Kidney (tissue), 14 donors: ENCODE measurements around the gene CDH2. TPM values are rescaled to one million over a fixed set of nuclear protein-coding genes. Genes with fewer than 3 reads are reported as not detected.

ENCODE experiments used
- DNase-seq, 5 donors: peaks; one replicate each; pipeline ENCODE4 v3.0.0-alpha.2; 2013 to 2020
- FAIRE-seq: peaks from 2 replicates; lab custom pipeline; 2012; peaks lifted over from hg19 to GRCh38; lab: Jason Lieb, UNC
- H3K27ac ChIP-seq, 2 donors: one replicate each; pipeline ENCODE4 v1.7.0; 2013; ENCODE audit warnings: low read depth in 2 of 2, low read length in 2 of 2, inconsistent platforms in 1 of 2
- H3K27me3 ChIP-seq: one replicate; pipeline ENCODE4 v1.7.1; 2013; ENCODE audit warnings: low read length, inconsistent platforms; ENCODE audit not compliant: control insufficient read depth, insufficient read depth
- H3K36me3 ChIP-seq, 3 donors: one replicate each; pipeline versions ENCODE4 v1.7.0 to v1.7.1; 2013; ENCODE audit warnings: low read length in 3 of 3, control low read depth in 1 of 3, inconsistent platforms in 1 of 3; ENCODE audit not compliant: insufficient read depth in 3 of 3, control insufficient read depth in 2 of 3
- H3K4me1 ChIP-seq, 3 donors: one replicate each; pipeline versions ENCODE4 v1.7.0 to v1.7.1; 2013; ENCODE audit warnings: low read length in 3 of 3, inconsistent platforms in 1 of 3, low read depth in 1 of 3; ENCODE audit not compliant: control insufficient read depth in 2 of 3, insufficient read depth in 2 of 3
- H3K4me3 ChIP-seq, 3 donors: one replicate each; pipeline versions ENCODE4 v1.7.0 to v1.8.1; 2013; ENCODE audit warnings: low read length in 3 of 3, control low read depth in 1 of 3, inconsistent platforms in 1 of 3
- H3K9ac ChIP-seq, 3 donors: one replicate each; pipeline versions ENCODE4 v1.7.0 to v1.7.1; 2013; ENCODE audit warnings: low read length in 3 of 3, control low read depth in 1 of 3, inconsistent platforms in 1 of 3
- H3K9me3 ChIP-seq, 3 donors: one replicate each; pipeline versions ENCODE4 v1.7.0 to v1.7.1; 2013; ENCODE audit warnings: low read length in 3 of 3, control low read depth in 1 of 3, inconsistent platforms in 1 of 3; ENCODE audit not compliant: control insufficient read depth in 2 of 3, insufficient read depth in 1 of 3
- CTCF ChIP-seq: IDR thresholded peaks from 3 replicates; pipeline ENCODE4 v1.5.1; 2012; ENCODE audit warnings: mild to moderate bottlenecking, moderate library complexity, borderline replicate concordance; ENCODE audit not compliant: insufficient read depth; ENCODE audit errors: extremely low read depth
- intact Hi-C: fragments of 100-400 bp; cut with DNase I; formaldehyde crosslinking; loops from one replicate; pipeline ENCODE4 v1.11.1; 2022
- polyA plus RNA-seq: library from polyadenylated mRNA; stranded (reverse); fragments of 350-450 nt; fragmentation: Illumina TruSeq; extraction: RNeasy Lipid Tissue Mini Kit (QIAGEN cat#74804); gene quantifications from one replicate; pipeline ENCODE4 v1.2.3, GENCODE V29; 2014; ENCODE audit warnings: low read depth, low replicate concordance; ENCODE audit not compliant: insufficient read depth
- total RNA-seq: library from RNA; stranded (reverse); fragmentation: NEBNext Ultra II Directional; extraction: Animal tissue kit (Norgen Biotek cat#: 25700); gene quantifications from one replicate; pipeline ENCODE4 v1.2.1, GENCODE V29; 2021
- donor health status: control.
- donor health status: control.
- donor health status: control.
- donor health status: control.
- donor health status: control.
- donor health status: DM: yes; HTN: yes; CAD: no.
- donor health status: Normal renal cell carcinoma (clear cell type).

Gene CDH2
- total and polyA plus RNA-seq, 2 donors from 2014 or later = 6.3 to 29.6 TPM

- H3K9me3 ChIP-seq = peaks cover 0 to 12% (median 2%) of the 10 kb centered on the region in 3 donors
- no peak overlapping the region for H3K27ac ChIP-seq
- no peak overlapping the region for H3K4me3 ChIP-seq
- no peak for DNase-seq
- TF ChIP-seq CTCF = no peak
- H3K4me1 ChIP-seq = no peaks in the 10 kb centered on the region
- no peak overlapping the region for H3K9ac ChIP-seq
- H3K27me3 ChIP-seq = no peaks in the 10 kb centered on the region
- H3K36me3 ChIP-seq = no peaks in the 10 kb centered on the region
- FAIRE-seq = no peak
- intact Hi-C loops = no loop called here
Observed at GRCh38 chr18:28095041-28095440, 81.9 kb downstream of the CDH2 start.

GRCh38 chr18:28091197-28091596, 85.7 kb downstream of the CDH2 start:
- no peak for TF ChIP-seq CTCF
- Histone ChIP-seq H3K4me1 (no peaks in the 10 kb centered on the region), H3K27ac (peak overlapping the region; percentile 61 to 76), H3K9me3 (no peaks in the 10 kb centered on the region), H3K27me3 (no peaks in the 10 kb centered on the region), H3K4me3 (no peak overlapping the region), H3K9ac (no peak overlapping the region), H3K36me3 (no peaks in the 10 kb centered on the region)
- FAIRE-seq (peak; percentile 86), DNase-seq (peak in 2 of 5 donors; percentile 12 to 42)
- intact Hi-C loops = no loop called here

GRCh38 chr18:28088477-28088876, 88.5 kb downstream of the CDH2 start:
- no peak for TF ChIP-seq CTCF

More at GRCh38 chr18:28088477-28088876, 88.5 kb downstream of the CDH2 start:
- no peaks in the 10 kb centered on the region for H3K9me3 ChIP-seq
- no peaks in the 10 kb centered on the region for H3K27me3 ChIP-seq
- no peak overlapping the region for H3K27ac ChIP-seq
- no peak for DNase-seq
- no peak overlapping the region for H3K4me3 ChIP-seq
- intact Hi-C loops = no loop called here
- no peak for FAIRE-seq
- H3K36me3 ChIP-seq = no peaks in the 10 kb centered on the region
- H3K9ac ChIP-seq = no peak overlapping the region
- no peaks in the 10 kb centered on the region for H3K4me1 ChIP-seq
